ENCODE measurements around the gene DUSP19. TPM values are rescaled to one million over a fixed set of nuclear protein-coding genes. Genes with fewer than 3 reads are reported as not detected.

DUSP19 gene
- total RNA-seq, 1 experiment from 2014 or later = 1.8 TPM

- H3K36me3 Mint-ChIP-seq (ENCODE audit: insufficient read depth in 1 of 3, low read depth in 3 of 3) = no peaks in the 10 kb centered on the region
- H2BK120ac ChIP-seq (ENCODE audit: low read depth, low read length, poor library complexity, severe bottlenecking) = no peak overlapping the region
- no peaks in the 10 kb centered on the region for H4K20me1 ChIP-seq (ENCODE audit: control insufficient read depth, insufficient read depth, insufficient read length)
- no peak overlapping the region for H2BK15ac ChIP-seq (ENCODE audit: low read depth, low read length)
- no peak overlapping the region for H2BK20ac ChIP-seq (ENCODE audit: low read depth, low read length, poor library complexity, severe bottlenecking)
- no CpG with 5 or more reads among the region's 3 CpGs for WGBS (ENCODE audit: extremely low coverage, insufficient read length, low lambda C conversion rate)
- H3K23ac ChIP-seq (ENCODE audit: insufficient read length, low read depth, low read length) = no peak overlapping the region
- H4K91ac ChIP-seq (ENCODE audit: insufficient read length, low read depth, low read length) = no peak overlapping the region
- no peaks in the 10 kb centered on the region for H3K4me1 Mint-ChIP-seq
- no peak overlapping the region for H3K14ac ChIP-seq (ENCODE audit: insufficient read depth, low read length)
- no peak overlapping the region for H3K27ac ChIP-seq (ENCODE audit: insufficient read length, low read depth, low read length)
- TF ChIP-seq CTCF (conservative IDR thresholded peaks at IDR 0.05) = no peak
- H4K5ac ChIP-seq (ENCODE audit: insufficient read length, low read depth, low read length) = no peak overlapping the region
- no peak overlapping the region for H3K4ac ChIP-seq (ENCODE audit: low read depth, low read length)
- no peaks in the 10 kb centered on the region for H3K9me3 ChIP-seq (ENCODE audit: control insufficient read depth, low read depth, low read length)
- H3K27me3 ChIP-seq (ENCODE audit: insufficient read depth, low read length) = no peaks in the 10 kb centered on the region
- no peak overlapping the region for H3K4me3 Mint-ChIP-seq
- no peak overlapping the region for H3K56ac ChIP-seq (ENCODE audit: insufficient read length, low read depth, low read length)
- no peak overlapping the region for H2AK5ac ChIP-seq (ENCODE audit: insufficient read length, low read length)
- H3T11ph ChIP-seq (ENCODE audit: low read length) = no peak overlapping the region
- no peaks in the 10 kb centered on the region for H3K4me1 ChIP-seq (ENCODE audit: insufficient read depth, low read length)
- DNase-seq = no peak
- no peaks in the 10 kb centered on the region for H3K23me2 ChIP-seq (ENCODE audit: insufficient read length, low read depth, low read length, poor library complexity, severe bottlenecking)
- no peak overlapping the region for H3K9ac ChIP-seq (ENCODE audit: extremely low read depth, insufficient read length, low read length)
- no peaks in the 10 kb centered on the region for H3K79me2 ChIP-seq (ENCODE audit: insufficient read depth, low read length)
- no peak overlapping the region for H3K18ac ChIP-seq (ENCODE audit: insufficient read length, low read depth, low read length)
- no peak overlapping the region for H2BK5ac ChIP-seq (ENCODE audit: insufficient read length, low read length)
- no peaks in the 10 kb centered on the region for H3K79me1 ChIP-seq (ENCODE audit: insufficient read depth, low read depth, low read length, poor library complexity, severe bottlenecking)
- H3K27ac Mint-ChIP-seq = no peak overlapping the region
- H4K8ac ChIP-seq (replicated peaks; ENCODE audit: insufficient read length, low read depth, low read length) = no peak overlapping the region
- H3K4me2 ChIP-seq (ENCODE audit: insufficient read depth, insufficient read length, low read length) = no peak overlapping the region
- no peak overlapping the region for H2AFZ ChIP-seq (ENCODE audit: low read length)
- H3K9me3 Mint-ChIP-seq = no peaks in the 10 kb centered on the region
- no peak overlapping the region for H2BK12ac ChIP-seq (ENCODE audit: insufficient read length, low read depth, low read length)
- no peaks in the 10 kb centered on the region for H3K27me3 Mint-ChIP-seq (ENCODE audit: low read depth)
These were observed 34.0 kb downstream of the DUSP19 start for GRCh38 chr2:183112577-183112976.
